ENCODE data around the gene DGUOK.
"Not testable (repeated sequence)": the region's sequence is repeated elsewhere in the genome, so short reads cannot be mapped to it uniquely, and the experiment has no call there.

Gene DGUOK

DNA sequence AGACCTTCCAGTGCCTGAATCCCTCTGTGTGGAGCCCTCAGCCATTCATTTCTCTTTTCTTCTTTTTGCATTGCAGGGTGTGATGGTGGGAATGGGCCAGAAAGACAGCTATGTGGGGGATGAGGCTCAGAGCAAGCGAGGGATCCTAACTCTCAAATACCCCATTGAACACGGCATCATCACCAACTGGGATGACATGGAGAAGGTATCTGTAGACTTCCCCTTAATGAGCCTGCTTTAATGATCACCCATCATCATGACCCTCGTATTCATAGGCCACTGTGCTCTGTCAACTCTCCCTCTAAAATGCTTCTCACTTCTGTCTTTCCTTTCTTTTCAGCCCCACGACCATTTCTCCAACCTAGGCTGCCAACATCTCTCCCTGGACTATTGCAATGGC, 24.4 kb upstream of the DGUOK start:
- DNase-seq, result no peak

DNA sequence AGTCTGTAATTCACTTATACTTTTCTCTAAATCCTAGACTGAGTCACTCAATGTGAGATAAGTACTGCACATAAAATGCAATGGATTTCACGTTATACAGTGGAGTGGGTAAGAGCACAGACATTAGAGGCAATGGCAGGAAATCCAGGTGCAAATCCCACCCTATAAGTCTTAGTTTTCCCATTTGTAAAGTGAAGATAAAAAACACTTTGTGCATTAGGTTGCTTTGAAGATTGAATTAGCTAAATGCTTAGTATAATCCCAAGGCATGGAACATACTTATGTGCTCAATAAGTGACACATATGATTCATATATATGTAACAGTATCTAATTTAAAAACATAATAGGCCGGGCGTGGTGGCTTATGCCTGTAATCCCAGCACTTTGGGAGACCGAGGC, 23.4 kb upstream of the DGUOK start:
- no peak for DNase-seq

DNA sequence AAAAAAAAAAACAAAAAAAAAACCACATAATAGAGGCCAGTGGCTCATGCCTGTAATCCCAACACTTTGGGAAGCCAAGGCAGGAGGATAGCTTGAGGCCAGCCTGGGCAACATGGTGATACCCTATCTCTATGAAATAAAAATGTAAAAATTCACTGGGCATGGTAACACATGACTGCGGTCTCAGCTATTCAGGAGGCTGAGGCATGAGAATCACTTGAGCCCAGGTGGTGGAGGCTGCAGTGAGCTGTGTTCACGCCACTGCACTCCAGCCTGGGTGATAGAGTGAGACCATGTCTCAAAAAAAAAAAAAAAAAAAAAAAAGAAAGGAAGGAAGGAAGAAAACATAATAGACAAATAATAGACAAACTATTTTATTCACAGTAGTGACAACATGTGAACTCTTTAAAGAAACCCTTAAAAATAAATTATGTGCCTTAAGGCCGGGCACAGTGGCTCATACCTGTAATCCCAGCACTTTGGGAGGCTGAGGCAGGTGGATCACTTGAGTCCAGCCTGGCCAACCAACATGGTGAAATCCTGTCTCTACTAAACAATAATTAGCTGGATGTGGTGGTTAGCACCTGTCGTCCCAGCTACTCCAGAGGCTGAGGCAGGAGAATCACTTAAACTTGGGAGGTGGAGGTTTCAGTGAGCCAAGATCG, 22.6 kb upstream of the DGUOK start:
- DNase-seq, result not testable (repeated sequence)

DNA sequence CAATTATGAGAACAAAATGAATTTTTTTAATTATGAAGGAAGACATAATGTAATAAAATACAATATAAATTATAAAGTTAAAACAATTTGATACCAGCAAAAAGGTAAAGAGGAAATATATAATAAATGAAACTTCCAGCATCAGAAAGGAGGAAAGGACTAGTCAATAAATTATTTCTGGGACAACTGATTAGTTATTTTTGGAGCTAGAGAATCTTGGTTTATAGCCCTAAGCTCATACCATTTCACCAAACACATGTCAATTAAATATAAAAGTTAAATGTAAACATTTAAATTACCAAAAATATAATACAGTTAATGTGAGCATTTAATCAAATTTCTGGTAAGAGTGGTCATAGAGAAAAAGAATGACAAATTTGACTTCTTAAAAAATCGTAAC, 21.7 kb upstream of the DGUOK start:
- no peak for DNase-seq

DNA sequence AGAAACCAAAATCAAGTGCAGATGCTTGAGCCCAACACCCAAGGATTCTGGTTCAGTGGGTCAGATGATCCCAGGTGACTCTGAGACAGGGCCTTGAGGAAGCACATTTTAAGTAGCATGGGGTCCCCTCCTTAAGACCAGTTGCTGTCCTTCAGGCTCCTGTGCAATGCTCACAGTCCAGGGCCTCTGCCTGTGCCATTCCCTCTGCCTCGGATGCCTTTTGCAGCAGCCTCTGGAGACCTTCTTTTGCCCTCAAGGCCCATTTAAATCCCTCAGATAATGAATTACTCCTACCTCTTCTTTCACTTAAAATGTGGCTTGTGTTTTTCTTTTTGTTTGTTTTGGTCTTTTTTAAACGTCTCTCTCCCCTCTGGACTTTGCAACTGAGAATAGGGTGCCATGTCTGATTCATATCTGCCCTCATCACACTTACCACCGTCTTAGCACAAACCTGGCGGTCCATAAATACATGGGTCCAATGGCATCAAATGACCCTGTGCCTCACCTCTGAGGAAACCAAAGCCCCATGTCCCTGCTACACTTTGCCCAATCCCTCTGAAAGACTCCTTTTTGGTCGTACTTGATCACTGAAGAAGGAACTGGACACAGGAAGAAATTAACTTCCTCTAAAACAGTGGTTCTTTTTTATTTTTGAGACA, 19.7 kb upstream of the DGUOK start:
- no peak for DNase-seq

DNA sequence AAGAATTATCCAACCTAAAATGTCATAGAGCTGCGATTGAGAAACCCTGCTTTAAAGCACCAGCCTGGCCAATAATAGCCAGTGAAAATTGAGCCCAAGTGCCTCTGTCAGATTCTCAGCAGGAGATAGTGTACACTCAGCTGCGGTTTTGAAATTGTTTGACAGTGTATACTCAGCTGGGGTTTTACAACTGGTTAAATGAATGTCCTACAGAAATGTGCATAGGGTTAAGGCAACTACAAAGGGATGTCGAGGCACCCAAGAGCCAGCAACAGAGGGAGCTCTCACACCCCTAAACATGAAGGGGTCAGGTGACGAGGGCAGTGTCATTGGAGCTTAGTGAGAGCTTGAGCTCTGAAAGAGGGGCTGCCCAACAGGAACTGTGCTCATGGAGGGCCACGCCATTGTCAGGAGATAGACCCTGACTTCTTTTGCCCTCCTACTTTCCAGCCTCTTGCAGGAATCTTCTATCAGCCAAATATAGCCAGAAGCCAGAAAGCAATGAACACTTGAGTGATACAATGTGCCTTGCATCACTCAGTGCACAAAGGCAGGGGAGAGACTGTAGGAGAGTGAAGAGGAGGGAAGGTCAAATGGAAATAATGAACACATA, 18.7 kb upstream of the DGUOK start:
- no peak for DNase-seq

DNA sequence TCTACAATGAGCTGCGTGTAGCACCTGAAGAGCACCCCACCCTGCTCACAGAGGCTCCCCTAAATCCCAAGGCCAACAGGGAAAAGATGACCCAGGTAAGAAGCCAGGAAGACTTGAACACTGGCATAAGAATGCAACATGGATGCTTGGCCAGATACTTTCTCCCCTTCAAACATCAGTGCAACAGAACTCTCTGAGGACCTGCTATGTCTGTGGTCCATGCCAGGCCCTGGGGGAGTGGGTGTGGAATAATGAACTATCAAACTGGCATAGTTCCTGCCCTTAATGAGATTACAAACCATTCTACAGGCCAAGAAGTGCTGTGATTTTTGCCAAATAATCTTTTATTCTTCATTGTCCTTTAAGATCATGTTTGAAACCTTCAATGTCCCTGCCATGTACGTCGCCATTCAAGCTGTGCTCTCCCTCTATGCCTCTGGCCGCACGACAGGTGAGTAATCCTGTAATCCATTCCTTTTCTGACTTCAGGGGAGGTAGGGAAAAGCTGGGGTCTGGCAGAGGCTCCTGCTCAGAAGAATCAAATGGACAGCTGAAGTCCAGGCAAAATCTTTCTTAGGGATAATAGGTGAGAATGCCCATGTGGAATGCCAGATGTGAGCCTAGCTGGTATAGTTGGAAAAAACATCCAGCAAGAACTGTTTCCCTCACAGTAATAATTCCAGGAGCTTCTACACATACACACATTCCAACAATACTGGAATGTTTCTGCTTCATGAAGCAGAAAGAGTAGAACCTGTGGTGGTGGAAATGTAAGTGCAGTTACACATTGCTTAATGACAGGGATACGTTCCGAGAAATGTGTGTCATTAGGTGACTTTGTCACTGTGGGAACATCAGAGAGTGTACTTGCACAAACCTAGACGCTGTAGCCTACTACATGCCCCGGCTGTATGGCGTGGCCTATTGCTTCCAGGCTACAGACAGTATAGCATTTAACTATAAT, 17.7 kb upstream of the DGUOK start:
- DNase-seq, result no peak

DNA sequence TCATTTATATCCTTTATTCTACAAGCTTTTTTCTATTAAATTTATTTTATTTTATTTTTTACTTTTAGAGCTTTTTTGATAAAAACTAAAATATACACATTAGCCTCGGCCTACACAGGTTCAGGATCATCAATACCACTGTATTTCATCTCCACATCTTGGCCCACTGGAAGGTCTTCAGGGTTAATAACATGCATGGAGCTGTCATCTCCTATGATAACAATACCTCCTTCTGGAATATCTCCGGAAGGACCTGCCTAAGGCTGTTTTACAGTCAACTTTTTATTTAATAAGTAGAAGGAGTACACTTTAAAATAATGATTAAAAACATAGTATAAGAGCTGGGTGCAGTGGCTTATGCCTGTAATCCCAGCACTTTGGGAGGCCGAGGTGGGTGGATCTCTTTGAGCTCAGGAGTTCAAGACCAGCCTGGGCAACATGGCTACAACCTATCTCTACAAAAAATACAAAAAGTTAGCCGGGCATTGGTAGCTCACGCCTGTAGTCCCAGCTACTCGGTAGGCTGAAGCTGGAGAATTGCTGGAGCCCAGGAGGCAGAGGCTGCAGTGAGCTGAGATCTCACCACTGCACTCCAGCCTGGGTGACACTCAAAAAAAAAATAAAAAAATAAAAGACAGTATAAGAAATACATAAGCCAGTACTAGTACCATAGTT, 15.7 kb upstream of the DGUOK start:
- DNase-seq, result no peak

DNA sequence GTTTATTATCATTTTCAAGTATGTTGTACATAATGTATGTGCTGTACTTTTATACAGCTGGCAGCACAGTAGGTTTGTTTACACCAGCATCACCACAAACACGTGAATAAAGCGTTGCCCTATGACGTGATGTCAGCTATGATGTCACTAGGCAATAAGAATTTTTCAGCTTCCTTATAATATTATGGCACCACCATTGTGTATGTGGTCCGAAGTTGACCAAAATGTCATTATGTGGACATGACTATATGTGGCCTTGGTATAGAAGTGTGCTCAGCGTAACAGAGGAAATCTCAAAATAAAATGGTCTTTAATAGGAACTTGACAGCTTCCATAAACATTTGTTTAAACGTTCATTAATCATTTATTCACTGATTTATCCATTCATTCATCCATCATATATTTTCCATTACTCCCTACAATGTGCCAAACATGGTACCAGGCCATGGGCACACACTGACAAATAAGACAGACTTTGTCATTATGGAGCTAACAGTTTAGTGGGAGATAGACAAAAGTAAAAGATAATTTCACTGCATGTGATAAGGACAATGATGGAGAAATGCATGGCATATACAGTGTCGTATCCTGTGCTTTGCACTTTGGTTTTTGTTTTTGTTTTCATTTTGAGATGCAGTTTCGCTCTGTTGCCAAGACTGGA, 15.0 kb upstream of the DGUOK start:
- no peak for DNase-seq

DNA sequence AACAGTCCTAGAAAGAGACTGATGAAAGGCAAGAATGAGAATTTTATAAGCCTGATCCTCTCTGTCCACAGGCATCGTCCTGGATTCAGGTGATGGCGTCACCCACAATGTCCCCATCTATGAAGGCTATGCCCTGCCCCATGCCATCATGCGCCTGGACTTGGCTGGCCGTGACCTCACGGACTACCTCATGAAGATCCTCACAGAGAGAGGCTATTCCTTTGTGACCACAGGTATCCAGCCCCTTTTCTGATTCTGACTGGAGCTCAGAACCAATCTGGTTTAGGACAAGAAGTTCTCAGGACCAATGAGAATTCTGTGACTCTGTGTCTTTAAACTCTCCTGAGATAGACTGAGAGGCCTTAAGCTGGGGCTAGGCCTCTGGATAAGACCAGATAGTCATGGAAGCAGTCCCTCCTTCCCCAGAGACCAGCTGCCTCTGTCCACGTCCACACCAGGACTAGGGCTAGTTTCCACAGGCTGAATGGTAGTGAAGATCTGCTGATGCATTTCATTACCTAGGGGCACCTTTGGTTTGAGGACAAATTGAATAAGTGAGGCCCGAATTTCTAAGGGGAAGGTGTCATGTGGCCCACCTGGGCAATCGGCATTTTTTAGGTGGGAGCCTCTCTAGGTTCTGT, 13.1 kb upstream of the DGUOK start:
- no peak for DNase-seq

DNA sequence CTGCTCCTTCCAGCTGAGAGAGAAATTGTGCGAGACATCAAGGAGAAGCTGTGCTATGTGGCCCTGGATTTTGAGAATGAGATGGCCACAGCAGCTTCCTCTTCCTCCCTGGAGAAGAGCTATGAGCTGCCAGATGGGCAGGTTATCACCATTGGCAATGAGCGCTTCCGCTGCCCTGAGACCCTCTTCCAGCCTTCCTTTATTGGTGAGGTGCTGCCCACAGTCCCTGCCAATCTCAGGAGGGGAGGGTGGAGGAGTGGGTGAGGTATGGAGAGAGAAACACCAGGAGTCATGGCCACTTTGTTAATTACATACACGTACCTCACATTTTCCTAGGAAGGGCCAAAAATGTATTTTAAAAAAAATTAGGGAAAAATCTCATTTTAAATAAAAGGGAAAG, 12.0 kb upstream of the DGUOK start:
- no peak for DNase-seq

DNA sequence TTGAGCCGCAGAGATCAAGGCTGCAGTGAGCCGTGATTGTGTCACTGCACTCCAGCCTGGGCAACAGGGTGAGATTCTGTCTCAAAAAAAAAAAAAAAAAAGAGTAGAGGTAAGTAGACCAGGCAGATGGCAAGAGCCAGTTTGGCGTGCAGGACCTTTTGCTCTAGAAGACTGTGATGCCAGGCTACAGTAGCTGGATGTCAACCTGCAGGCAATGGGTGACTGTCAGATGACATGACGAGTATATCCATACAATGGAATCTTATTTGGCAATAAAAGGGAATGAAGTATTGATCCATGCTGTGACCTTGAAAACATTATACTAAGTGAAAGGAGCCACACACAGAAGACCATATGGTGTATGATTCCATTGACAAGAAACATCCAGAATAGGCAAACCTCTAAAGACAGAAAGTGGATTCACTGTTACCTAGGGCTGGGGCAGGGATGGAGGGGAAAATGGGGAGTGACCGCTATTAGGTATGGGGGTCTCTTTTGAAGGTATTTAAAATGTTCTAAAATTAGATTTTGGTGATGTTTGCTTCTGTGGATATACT, 11.2 kb upstream of the DGUOK start:
- no peak for DNase-seq

DNA sequence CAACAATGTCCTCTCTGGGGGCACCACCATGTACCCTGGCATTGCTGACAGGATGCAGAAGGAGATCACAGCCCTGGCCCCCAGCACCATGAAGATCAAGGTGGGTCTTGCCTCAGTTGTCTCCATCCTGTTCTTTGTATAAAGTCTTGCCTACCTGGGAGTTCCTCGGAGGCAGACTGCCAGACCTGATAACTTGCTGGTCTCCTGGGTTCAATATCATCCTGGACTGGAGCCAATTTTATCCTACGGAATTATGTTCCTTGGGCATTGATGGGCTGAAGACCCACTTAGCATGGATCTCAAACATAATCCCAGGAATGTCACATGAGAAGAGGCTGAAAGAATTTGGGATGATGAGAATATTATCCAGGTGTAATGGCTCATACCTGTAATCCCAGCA, 10.0 kb upstream of the DGUOK start:
- DNase-seq, result no peak

DNA sequence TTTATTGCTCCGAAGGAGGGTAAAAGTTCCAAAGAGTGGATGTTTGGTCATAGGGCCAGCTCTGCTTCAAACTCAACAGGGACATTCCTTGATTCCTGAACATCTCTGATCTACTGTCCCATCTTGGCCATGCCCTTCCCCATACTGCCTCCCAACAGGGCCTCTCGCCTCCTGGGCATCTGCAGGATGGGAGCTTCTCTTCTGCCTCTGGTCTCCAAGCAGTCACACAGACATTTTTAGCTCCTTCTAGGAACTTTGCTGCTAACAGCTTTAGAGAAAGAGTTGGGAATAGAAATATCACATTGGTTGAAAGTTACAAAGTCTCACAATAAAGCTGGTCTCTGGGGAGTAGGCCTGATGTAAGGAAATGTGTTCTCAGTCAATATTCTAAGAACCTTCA, 9.4 kb upstream of the DGUOK start:
- DNase-seq, result no peak

DNA sequence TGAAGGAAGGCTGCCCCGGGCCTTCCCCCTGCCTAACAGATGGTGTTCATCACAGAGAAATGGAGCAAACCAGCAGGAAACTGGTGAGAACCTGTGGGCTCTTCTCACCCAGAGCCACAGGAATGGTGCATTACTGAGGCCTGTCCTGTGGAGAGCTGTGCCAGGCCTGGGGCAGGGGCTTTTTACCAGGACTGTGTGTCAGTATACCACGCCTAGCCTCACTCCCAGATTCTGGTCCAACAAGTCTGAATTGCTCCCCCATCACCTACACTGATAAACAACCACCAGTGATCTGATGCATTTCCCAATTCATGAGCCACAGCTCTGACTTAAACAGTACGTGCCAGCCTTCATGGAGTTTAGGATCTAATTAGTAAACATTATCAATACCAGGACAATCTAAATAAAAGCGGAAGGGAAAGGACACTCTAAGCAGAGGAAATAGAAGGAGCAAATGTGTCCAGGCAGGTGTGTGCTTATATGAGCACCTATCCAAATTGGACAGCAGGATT, 8.9 kb upstream of the DGUOK start:
- no peak for DNase-seq

DNA sequence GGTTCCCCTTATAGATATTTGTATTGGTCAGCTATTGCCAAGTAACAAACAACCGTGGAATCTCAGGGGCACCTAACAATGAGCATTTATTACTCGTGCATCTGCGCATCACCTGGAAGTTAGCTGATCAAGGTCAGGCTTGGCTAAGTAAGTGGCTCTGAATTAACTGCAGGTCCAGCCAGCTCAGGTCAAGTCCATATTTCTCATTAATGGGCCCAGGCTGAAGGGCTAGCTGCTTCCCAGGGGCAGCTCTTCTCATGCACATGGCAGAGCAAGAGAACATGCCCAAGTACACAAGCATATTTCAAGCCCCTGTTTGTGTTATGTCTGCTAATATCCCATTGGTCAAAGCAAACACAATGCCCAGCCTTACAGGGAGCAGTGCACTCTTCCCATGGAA, 7.8 kb upstream of the DGUOK start:
- no peak for DNase-seq

DNA sequence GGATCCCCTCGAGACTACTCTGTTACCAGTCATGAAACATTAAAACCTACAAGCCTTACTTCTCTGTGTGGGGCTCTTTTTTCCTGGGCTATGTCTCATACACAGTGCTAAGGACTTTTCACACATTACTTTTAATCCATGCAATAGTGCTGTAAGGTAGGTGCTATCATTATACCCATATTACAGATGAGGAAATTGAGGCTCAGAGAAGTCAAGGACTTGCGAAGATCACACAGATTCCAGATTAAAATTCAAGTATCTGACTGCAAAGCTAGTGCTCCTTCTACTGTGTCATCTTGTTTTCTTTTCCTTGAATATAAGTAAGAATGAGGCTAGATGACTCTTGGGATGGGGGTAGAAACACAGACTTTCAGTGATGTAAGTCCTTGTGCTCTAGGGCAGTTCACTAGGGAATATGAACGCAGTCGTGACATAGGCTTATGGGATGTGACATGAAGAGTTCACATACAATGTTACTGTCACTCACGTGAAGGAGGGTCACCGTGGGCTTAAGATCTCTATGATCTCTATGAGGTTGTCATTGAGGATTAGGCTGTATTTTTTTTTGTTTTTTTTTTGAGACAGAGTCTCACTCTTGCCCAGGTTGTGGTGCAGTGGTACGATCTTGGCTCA, 7.0 kb upstream of the DGUOK start:
- DNase-seq, result no peak

DNA sequence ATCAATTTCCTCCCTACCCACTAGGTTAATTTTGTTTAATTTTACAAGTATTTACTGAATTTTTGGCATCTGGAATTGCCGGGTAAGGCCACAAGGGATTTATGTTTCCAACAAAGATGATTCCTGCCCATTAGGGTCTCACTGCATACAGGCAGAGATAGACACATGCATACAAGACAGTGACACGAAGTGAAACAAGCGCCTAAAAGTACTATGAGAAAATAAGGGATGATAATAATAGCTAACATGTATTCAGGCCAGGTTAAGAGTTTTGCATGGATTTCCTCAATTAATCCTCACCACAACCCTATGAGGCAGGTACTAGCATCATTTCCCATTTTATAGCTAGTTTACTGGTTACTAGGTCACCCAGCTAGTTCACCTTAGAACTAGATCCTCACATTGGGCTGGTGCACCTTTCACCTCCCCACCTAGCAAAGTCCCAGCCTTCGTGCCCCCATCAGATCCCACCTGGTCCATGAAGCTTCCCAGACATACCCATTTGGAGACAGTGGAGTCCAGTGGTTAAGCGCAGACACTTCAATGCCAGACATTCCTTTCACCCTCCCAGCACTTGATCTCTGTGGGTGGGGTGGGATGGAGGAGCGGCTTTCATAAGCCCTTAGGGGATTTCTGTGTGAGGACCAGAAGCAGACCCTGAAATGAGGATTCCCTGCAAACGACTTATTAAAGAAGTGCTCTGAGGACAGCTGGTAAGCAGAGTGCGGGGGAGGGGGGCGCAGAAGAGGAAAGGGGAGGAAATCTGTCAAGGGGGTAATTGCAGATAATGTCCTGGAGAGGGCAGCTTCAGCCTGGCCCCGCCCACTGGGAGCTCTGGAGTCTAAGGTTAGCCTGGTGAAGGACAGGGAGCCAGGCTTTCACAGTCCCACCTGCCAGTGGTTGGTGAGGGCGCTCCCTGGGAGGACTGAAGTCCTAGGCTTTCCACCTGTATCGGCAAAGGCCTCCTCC, 5.8 kb upstream of the DGUOK start:
- no peak for DNase-seq

DNA sequence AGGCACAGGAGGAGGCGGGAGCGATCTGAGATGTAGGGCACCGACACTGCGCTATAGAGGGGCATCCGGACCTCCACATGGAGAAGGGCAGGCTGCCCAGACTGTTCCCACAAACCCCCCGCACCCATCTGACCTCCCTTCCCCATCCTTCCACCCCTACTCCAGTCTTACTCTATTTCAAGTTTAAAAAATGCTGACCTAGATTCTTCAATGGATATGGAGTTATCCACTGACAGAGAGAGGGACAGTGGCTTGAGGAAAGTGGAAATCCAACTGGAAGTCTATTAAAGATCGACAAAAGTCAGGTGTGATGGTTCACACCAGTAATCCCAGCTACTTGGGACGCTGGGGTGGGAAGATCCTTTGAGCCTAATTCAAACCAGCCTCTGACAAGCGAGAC, 5.1 kb upstream of the DGUOK start:
- DNase-seq, result no peak

DNA sequence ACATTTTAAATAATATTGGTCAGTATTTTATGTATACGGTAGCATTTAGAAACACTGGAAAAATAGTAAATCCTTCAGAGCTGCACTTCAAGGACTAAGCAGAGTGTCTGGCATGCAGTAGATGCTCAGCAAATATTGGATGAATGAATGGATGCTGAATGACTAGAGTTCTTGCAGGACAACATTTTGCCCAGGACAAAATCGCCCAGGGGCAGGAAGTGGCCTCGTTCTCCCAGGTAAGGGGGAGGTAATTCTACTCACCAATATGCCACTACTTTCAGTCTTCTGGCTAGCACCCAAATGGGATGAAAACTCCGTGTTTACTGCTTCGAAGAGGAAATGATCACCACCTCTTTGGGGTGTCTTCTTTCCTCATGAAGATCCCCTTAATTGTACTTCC, 4.0 kb upstream of the DGUOK start:
- DNase-seq, result no peak
